RPMI8226 (cell line): Measurements from ENCODE around the gene TEX261.
"Not testable (repeated sequence)": the region's sequence is repeated elsewhere in the genome, so short reads cannot be mapped to it uniquely, and the experiment has no call there.

ENCODE experiments used
- DNase-seq: peaks from one replicate; pipeline ENCODE4 v3.0.0-alpha.2; 2015

The TEX261 gene

GRCh38 chr2:70999931-71000330 lies 5.3 kb upstream of the TEX261 start:
- DNase-seq, result not testable (repeated sequence)

GRCh38 chr2:70999362-70999761 lies 4.7 kb upstream of the TEX261 start:
- DNase-seq, result peak; percentile 32

GRCh38 chr2:70998885-70999284 lies 4.2 kb upstream of the TEX261 start:
- not testable (repeated sequence) for DNase-seq

DNA sequence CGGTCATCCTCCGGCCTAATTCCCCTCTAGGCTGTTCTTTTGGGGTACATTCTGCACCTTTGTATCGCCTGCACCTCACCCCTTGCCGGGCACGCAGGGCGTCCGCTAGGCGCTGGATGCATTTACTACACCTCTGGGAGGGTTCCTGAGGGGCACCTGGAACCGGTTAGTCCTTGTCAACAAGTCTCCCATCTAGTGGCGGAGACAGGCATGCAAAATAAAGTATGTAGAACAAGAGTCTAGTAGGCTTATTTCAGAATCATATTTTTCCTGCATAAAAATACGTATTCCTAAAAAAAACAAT lies 705 bp upstream of the TEX261 start:
- peak; percentile 78 for DNase-seq

GRCh38 chr2:70994009-70994698 lies 519 bp downstream of the TEX261 start:
- peak; percentile 45 for DNase-seq

DNA sequence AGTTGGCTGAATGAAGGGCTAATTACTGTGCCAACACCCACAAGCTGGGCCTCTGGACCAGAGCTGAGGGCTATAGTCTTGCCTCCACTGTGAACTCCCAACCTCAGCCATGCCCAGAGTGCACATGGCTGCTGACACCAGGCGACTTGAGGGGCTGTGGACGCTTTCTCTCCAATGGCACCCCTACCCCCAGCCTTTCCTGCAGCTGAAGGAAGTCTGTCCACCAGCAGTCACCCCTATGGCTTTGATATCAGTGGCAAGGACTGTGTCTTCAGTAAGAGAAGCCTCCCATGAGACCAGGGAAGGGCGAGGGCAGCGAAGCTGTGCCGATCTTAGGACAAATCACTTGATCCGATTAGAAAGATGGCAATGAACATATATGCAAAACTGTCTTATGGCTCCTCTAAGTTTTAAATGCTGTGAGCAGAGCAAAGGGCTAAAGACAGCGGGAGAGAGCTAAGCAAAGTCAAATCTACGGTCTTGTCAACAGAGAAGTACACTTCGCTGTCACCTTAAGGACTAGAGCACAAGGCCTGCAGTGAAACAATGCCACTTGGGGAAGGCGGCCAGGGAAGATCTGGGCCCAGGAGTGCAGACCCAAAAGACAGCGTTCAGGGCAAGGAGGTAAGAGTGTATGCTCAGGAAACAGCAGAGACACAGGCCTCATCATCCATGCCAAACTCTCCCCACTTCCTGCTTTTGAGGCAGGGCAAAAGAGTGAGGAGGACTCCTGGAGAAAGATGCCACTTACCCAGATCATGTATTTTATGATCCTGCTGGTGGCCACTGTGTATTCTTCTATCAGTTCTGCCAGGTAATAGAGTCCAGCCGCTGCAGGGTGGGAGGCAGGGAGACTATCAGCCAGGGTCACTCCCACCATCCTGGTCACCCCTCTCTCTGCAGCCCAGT lies 1.5 kb downstream of the TEX261 start:
- no peak for DNase-seq

GRCh38 chr2:70991742-70992141 lies 2.9 kb downstream of the TEX261 start:
- no peak for DNase-seq

DNA sequence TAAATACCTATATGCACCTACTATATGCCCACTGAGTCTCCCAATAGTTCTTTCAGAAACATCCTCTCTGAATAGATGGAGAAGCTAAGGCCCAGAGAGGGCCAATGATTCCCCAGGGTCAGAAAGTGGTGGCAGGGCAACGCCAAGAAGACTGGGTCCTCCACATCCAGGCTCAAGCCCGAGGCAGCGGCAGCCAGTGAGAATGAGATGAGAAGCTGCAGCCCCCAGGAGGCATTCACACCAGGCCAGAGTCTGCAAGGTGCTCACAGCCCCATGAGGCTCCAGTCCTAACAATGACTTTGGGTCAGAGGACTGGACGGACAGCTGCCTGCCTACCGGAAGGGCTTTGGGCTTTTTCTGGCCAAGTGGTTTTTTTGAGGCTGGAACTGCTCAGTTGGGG lies 3.5 kb downstream of the TEX261 start:
- DNase-seq, result no peak

- DNase-seq, result no peak
Observed at GRCh38 chr2:70990216-70990615, 4.5 kb downstream of the TEX261 start.

DNA sequence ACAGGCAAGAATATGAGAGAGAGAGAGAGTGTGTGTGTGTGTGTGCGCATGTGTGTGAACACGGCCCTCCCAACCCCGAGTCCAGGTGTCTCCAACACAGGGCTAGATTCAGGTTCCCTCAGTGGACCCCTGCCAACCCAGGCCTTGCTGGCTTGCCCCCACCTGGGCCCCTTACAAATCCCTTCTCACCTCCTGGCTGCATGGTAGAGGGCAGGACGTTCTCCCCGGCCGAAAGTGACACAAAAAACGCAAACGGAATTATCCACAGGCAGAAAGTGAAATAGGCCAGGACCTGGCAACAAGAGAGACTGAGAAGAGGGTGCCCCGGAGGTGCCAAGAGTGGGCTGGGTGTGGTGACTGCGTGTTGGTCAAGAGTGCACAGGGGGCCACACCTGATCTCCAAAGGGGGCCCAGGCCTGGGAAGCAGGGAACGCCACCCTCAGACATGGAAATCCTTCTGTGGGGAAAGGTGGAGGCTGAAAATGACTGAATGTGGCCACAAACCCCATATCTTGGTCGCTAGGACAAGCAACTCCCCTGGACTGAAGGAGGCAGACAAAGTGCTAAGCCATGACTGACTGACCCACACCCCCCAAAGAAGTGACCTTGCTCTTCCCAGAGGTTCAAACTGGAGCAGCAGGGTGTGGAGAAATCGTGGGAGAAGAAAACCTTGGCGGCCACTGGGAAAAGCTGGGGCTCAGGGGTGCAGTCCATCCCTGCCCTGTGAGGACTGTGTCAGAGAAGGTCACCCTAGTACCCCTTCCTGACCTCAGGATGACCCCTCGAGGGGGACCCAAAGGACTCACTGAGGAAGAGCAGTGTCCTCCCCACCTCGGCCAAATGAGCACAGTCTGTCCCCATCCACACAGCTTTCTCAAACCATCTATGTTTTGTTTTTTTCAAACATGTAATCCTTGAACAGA lies 5.7 kb downstream of the TEX261 start:
- no peak for DNase-seq

GRCh38 chr2:70988151-70988550 lies 6.5 kb downstream of the TEX261 start:
- DNase-seq, result no peak

DNA sequence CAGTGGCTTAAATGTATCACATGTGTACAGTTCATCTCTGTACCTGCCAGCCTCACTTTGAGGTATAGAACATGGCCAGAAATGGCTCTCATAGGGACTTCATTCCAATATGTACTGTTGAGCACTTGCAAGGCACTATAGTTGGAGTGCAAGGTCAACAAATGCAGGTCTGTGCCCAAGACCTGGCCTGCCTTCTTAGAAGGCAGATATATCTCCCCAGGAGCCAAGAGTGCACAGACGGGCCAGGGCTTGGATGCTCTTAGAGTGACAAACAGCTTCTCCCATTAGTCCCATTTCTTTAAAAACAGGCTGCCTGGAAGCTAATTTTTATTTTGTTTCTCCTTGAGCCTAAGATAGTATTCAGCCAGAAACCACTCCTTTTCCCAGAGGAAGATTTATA lies 7.3 kb downstream of the TEX261 start:
- DNase-seq, result no peak

DNA sequence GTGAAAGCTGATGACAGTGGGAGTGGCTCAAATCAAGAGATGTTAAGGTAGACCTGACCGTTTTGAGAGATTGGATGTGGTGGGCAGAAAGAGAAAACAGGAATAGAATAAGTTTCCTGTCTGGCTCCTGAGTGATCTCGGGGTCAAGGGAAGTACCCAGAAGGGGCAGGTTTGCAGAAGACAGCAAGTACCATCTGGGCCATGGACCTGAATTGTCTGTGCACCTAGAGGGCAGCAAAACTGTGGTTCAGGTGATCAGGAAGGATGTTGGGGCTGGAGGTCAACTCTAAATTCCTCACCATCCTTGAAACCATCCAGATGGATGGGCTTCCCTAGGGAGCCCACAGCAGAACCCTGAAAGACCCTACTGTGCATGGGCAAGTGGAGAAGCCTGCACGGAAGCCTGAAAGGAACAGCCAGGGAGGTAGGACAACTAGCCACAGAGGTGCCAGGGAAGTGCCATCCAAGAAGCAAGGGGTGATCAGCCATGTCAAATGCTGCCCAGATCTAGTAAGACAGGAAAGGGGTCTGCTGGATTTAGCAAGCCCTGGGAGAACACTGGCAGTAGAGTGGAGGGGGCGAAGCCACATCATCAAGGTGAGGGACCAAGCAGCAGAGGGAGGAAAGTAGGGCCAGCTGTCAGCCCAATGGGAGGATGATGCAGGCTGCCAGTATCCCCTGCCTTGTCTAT lies 8.0 kb downstream of the TEX261 start:
- no peak for DNase-seq

- no peak for DNase-seq
Observed at GRCh38 chr2:70985956-70986355, 8.7 kb downstream of the TEX261 start.

- DNase-seq, result no peak
Observed at GRCh38 chr2:70985283-70985688, 9.4 kb downstream of the TEX261 start.

DNA sequence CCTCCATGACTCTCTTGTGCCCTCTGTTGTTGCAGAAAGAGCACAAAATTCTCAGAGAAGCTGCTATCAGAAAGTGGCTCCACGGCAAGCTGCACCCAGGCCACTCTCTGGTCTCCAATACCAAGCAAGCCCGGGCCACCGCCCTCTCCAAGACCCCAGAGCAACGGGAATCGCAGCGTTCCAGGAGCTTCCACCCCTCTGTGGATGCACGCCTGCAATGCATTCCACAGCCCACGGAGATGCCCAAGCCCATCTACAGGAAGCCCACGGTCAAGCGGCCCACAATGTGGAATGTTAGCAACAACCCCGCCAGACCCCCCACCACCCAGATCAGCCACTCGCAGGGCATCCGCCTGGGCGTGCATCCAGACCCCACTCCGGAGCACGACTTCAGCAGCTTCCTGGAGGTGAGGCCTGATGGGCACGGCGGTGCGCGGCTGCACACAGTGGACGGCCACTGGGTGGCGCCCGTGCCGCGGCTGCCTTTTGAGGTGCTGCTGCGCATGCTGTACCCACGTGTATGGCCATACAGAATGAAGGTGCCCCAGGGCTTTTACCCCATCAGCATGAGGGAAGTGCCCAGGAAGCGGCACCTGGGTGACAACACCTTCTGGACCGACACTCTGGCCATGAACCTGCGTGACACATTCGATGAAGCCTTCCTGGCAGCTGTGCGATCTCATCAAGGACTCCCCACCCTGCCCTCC lies 9.9 kb downstream of the TEX261 start:
- peak; percentile 43 for DNase-seq

DNA sequence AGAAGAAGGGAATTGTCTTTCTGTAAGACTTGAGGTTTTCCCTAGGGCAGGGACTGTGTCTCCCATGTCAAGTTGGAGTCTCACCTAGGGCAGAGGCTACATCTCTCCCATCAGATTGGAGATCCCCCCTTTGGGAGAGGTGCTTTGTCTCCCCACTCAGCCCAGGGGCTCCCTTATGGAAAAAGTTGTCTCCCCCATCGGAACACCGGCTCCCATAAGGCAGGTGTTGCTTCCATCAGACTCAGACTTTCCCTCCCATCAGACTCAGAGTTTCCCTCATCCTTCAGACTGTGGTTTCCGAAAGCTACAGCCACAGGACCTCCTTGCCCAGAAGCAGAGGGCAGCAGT lies 10.5 kb downstream of the TEX261 start:
- no peak for DNase-seq

DNA sequence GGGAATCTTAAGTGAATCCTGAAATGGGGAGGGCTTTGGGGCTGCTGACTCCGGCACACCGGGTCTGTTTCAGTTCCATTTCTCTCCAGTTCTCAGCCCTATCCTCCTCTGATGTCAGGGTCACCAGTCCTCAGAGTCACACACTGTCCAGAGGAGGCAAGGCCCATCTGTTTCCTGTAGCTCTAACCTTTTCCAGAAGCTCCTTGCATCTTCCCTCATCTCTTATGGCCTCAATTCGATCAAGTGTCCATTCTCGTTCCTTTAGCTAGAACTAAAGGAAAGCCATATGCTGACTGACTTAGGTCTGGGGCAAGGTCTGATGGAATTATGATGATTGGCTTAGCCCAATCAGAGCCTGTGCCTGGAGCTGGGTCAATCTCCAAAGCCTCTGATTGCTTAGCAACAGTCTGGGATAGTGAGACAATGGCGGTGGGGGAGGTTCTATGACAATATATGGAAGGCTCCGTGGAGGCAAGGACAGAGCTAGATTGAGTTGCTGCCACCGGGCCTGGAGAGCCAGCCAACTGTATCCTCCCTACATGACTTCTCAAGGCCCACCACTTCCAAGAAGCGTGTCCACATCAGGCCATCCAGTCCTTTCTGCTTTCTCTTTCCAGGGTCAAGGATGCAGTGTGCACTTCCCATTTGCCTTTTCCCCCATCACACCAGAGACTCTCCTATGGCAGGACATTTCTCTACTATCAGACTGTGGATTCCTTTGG lies 11.0 kb downstream of the TEX261 start:
- DNase-seq, result no peak

DNA sequence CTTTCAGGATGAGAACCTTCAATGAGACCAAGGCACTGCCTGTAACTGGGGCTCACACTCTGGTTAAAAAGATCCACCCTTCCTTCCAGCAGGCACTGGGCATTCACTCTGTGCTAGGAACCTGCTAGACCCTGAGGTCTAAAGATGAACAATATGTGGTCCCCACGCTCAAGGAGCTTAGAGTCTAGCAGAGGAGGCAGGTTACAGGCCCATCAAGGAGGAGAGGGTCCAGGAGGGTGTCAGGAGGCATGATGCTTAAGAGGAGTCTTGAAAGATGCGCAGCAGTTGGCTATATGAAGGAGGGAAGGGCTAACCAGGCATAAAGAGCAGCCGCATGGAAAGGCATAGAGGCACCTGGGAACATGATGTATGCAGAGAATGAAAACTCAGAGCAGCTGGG lies 11.7 kb downstream of the TEX261 start:
- no peak for DNase-seq

DNA sequence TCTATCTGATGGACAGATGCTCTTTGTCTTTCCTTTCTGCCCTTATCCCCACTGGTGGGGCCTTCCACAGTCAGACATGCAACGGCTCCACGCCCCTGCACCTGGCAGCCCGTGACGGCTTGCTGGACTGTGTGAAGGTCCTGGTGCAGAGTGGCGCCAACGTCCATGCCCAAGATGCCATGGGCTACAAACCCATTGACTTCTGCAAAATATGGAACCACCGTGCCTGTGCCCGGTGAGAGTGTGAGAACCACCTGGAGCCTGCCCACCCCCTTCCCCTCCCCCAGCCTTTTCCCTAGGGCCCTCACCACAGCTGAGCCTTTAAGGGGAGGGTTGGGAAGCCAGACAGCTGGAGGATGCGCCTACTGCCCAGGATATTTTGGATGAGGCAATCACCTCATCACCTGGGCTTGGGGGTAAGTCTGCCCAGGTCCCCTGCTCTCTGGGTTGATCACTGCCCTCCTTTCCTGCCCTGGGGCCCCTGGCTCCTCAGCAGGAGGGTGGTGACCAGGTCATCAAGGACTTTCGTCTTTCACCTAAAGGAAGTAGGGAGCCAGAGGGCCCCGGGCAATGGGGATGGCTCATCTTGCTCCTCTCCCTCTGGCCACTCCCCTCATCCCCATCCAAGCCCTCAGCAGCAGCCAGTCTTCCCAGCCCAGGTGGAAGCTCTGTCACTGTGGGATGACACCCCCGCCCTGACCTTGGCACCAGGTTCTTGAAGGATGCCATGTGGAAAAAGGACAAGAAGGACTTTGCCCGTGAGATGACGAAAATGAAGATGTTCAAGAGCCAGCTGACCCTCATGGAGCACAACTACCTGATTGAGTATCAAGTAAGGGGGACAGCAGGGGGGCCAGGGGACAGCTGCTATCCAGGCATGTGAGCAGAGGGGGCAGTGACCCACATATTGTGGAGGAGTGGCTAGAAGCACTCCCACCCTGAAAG lies 12.5 kb downstream of the TEX261 start:
- DNase-seq, result no peak
